SK-N-SH (cell line): ENCODE data around the gene ZNF444. TPM values are rescaled to one million over a fixed set of nuclear protein-coding genes. Genes with fewer than 3 reads are reported as not detected.

ENCODE experiments used
- CTCF ChIA-PET: fragments of 300-600, 350-600 bp; formaldehyde crosslinking; extraction: SDS; loops from one replicate; lab custom pipeline; 2021; lab: Yijun Ruan, JAX
- POLR2A ChIA-PET: fragments of 350-600 bp; sonication (Branson Sonifier 250); formaldehyde crosslinking; extraction: SDS; loops from one replicate; lab custom pipeline; 2020; ENCODE audit warnings: antibody characterized with exemption, inconsistent platforms; lab: Yijun Ruan, JAX
- DNase-seq: peaks from one replicate; pipeline ENCODE4 v3.0.0; 2012
- H2AFZ ChIP-seq: fragments of 200-600 bp; sonication (generic); 2 replicates; pipeline ENCODE4 v1.8.1; 2016; ENCODE audit warnings: antibody characterized with exemption, mild to moderate bottlenecking, low read depth
- H3F3A ChIP-seq: fragments of 200-600 bp; sonication (generic); replicated peaks from 2 replicates; pipeline ENCODE3; 2016; ENCODE audit warnings: antibody characterized with exemption, mild to moderate bottlenecking; ENCODE audit not compliant: insufficient read depth
- H3K27ac ChIP-seq, 2 experiments: fragments of 200-500 bp in 1 of 2; fragments of 200-600 bp in 1 of 2; sonication (Bioruptor generic) in 1 of 2; sonication (generic), shearing (Covaris generic) in 1 of 2; 2 replicates each; pipeline versions ENCODE4 v1.5.1 to v1.6.1; 2014 to 2016; ENCODE audit warnings: low read depth in 2 of 2, inconsistent platforms in 1 of 2, low read length in 1 of 2, mild to moderate bottlenecking in 1 of 2, mixed read lengths in 1 of 2
- H3K27me3 ChIP-seq: fragments of 200-600 bp; sonication (generic), shearing (Covaris generic); 2 replicates; pipeline ENCODE4 v1.6.1; 2016; ENCODE audit warnings: mixed run types; ENCODE audit not compliant: insufficient read depth
- H3K36me3 ChIP-seq, 2 experiments: fragments of 200-500 bp in 1 of 2; fragments of 200-600 bp in 1 of 2; sonication (Bioruptor generic) in 1 of 2; sonication (generic) in 1 of 2; replicated peaks in 1 of 2; 2 replicates each; pipeline versions ENCODE3 to v1.5.1; 2014 to 2016; ENCODE audit warnings: low read length in 1 of 2, mild to moderate bottlenecking in 1 of 2; ENCODE audit not compliant: insufficient read depth in 2 of 2, control insufficient read depth in 1 of 2
- H3K4me1 ChIP-seq, 2 experiments: fragments of 200-500 bp in 1 of 2; fragments of 200-600 bp in 1 of 2; sonication (Bioruptor generic) in 1 of 2; sonication (generic), shearing (Covaris generic) in 1 of 2; 2 replicates each; pipeline versions ENCODE4 v1.5.1 to v1.6.1; 2014 to 2016; ENCODE audit warnings: low read depth in 1 of 2, low read length in 1 of 2, mixed run types in 1 of 2; ENCODE audit not compliant: insufficient read depth in 2 of 2, control insufficient read depth in 1 of 2
- H3K4me2 ChIP-seq: fragments of 200-600 bp; sonication (generic), shearing (Covaris generic); 2 replicates; pipeline ENCODE4 v1.6.1; 2017; ENCODE audit warnings: mixed run types
- H3K4me3 ChIP-seq, 2 experiments: fragments of 200-500 bp in 1 of 2; fragments of 200-600 bp in 1 of 2; sonication (Bioruptor generic) in 1 of 2; sonication (generic), shearing (Covaris generic) in 1 of 2; 2 replicates each; pipeline versions ENCODE4 v1.5.1 to v1.8.1; 2014 to 2016; ENCODE audit warnings: low read depth in 2 of 2, inconsistent platforms in 1 of 2, low read length in 1 of 2, mild to moderate bottlenecking in 1 of 2, mixed read lengths in 1 of 2, moderate library complexity in 1 of 2
- H3K79me2 ChIP-seq: fragments of 200-600 bp; sonication (generic); 2 replicates; pipeline ENCODE4 v1.8.1; 2017; ENCODE audit warnings: mild to moderate bottlenecking; ENCODE audit not compliant: insufficient read depth
- H3K9ac ChIP-seq: fragments of 200-600 bp; sonication (generic); 2 replicates; pipeline ENCODE4 v1.6.1; 2017; ENCODE audit warnings: mixed run types
- H3K9me2 ChIP-seq: fragments of 200-600 bp; sonication (generic); 2 replicates; pipeline ENCODE4 v1.6.1; 2017; ENCODE audit warnings: mixed run types
- H3K9me3 ChIP-seq: fragments of 200-600 bp; sonication (generic); 2 replicates; pipeline ENCODE4 v1.6.1; 2017; ENCODE audit warnings: mixed run types, mild to moderate bottlenecking, moderate library complexity
- H4K20me1 ChIP-seq: fragments of 200-600 bp; sonication (generic); 2 replicates; pipeline ENCODE4 v1.6.1; 2017; ENCODE audit warnings: mild to moderate bottlenecking, mixed run types; ENCODE audit not compliant: insufficient read depth
- CHD2 ChIP-seq: fragments of 150-350 bp; IDR thresholded peaks from 2 replicates; pipeline ENCODE4 v1.6.1; 2018; ENCODE audit warnings: low read length; ENCODE audit not compliant: partially characterized antibody
- EP300 ChIP-seq, 2 experiments: IDR thresholded peaks; 2 replicates each; pipeline versions ENCODE4 v1.4.0 to v1.6.1; 2012; ENCODE audit warnings: borderline replicate concordance in 1 of 2, low read depth in 1 of 2, low read length in 1 of 2
- EZH2phosphoT487 ChIP-seq: fragments of 200-600 bp; sonication (generic); IDR thresholded peaks from 2 replicates; pipeline ENCODE4 v1.6.1; 2017; ENCODE audit warnings: low read depth, mixed run types, mild to moderate bottlenecking, antibody characterized with exemption, moderate library complexity, borderline replicate concordance
- FOSL2 ChIP-seq: IDR thresholded peaks from 2 replicates; pipeline ENCODE4 v1.4.0; 2012; ENCODE audit warnings: low read depth, mild to moderate bottlenecking, moderate library complexity, borderline replicate concordance
- FOXJ3 ChIP-seq: sonication (generic); formaldehyde crosslinking; IDR thresholded peaks from 2 replicates; pipeline ENCODE4 v1.5.1; 2020; ENCODE audit warnings: mild to moderate bottlenecking, missing genetic modification reagents
- MEF2A ChIP-seq: IDR thresholded peaks from 2 replicates; pipeline ENCODE4 v1.4.0; 2012; ENCODE audit warnings: low read depth, borderline replicate concordance
- NFIC ChIP-seq: IDR thresholded peaks from 2 replicates; pipeline ENCODE4 v1.4.0; 2012; ENCODE audit warnings: borderline replicate concordance
- NRF1 ChIP-seq: IDR thresholded peaks from 2 replicates; pipeline ENCODE4 v1.6.1; 2012; ENCODE audit warnings: low read depth, mild to moderate bottlenecking, low read length
- POLR2AphosphoS5 ChIP-seq: IDR thresholded peaks from 2 replicates; pipeline ENCODE4 v1.6.1; 2012; ENCODE audit warnings: low read depth, low read length
- RCOR1 ChIP-seq: fragments of 150-350 bp; IDR thresholded peaks from 2 replicates; pipeline ENCODE4 v1.6.1; 2017; ENCODE audit warnings: antibody characterized with exemption, low read length
- RFX5 ChIP-seq: IDR thresholded peaks from 2 replicates; pipeline ENCODE4 v1.6.1; 2012; ENCODE audit warnings: mild to moderate bottlenecking, improper control_type of control experiment, low read length
- RXRA ChIP-seq: IDR thresholded peaks from 2 replicates; pipeline ENCODE4 v1.4.0; 2012; ENCODE audit warnings: low read depth, mild to moderate bottlenecking, borderline replicate concordance
- WGBS: methylation state at CpG from one replicate; pipeline ENCODE4 v1.1.6; 2017; ENCODE audit warnings: low lambda C conversion rate; 5-methylcytosine and 5-hydroxymethylcytosine counted together
- polyA plus RNA-seq, 3 experiments: library from polyadenylated mRNA; depleted of rRNA; stranded (reverse); fragments of >200 nt; gene quantifications; 2 replicates each; pipeline ENCODE4 v1.2.3, GENCODE V29; 2012
- TF ChIP-seq, protein P1 (sequence below): IDR thresholded peaks from 2 replicates; pipeline ENCODE4 v1.4.0; 2012; ENCODE audit warnings: low read depth, borderline replicate concordance
- TF ChIP-seq, protein P2 (sequence below): fragments of 200-600 bp; sonication (generic); IDR thresholded peaks from 2 replicates; pipeline ENCODE4 v1.6.1; 2017; ENCODE audit warnings: antibody characterized with exemption, mild to moderate bottlenecking, moderate library complexity
- TF ChIP-seq, protein P3 (sequence below): fragments of 150-350 bp; IDR thresholded peaks from 2 replicates; pipeline ENCODE4 v1.6.1; 2016; ENCODE audit warnings: mild to moderate bottlenecking, low read depth, low read length
- TF ChIP-seq, protein P4 (sequence below): fragments of 150-350 bp; IDR thresholded peaks from 2 replicates; pipeline ENCODE4 v1.6.1; 2017; ENCODE audit warnings: antibody characterized with exemption, low read length, low read depth, borderline replicate concordance
- TF ChIP-seq, protein P5 (sequence below): IDR thresholded peaks from 2 replicates; pipeline ENCODE4 v1.4.0; 2012; ENCODE audit warnings: low read depth

The ZNF444 gene
- polyA plus RNA-seq, 1 of the 3 experiments (the other 2 are of a cell fraction): 23.2 TPM

DNA sequence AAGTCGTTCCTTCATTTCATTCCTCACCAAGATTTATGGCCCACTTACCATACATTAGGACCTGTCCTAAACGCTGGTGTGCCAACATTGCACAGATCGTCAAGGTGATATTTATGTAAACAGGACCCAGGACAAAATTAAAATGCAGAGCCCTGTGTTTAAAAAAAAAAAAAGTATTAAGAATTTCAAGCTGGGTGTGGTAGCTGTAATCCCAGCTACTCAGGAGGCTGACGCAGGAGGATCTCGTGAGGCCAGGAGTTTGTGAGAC, 6.5 kb upstream of the ZNF444 start:
- Histone ChIP-seq H3K9ac (no peak overlapping the region), H3K4me1 (peaks cover 0 to 9% of the 10 kb centered on the region in 2 experiments; a peak in 2 of 4 replicates), H2AFZ (no peak overlapping the region), H3K36me3 (no peaks in the 10 kb centered on the region), H4K20me1 (no peaks in the 10 kb centered on the region), H3K27ac (no peak overlapping the region; a peak in 1 of 4 replicates), H3F3A (no peaks in the 10 kb centered on the region), H3K9me3 (no peaks in the 10 kb centered on the region), H3K9me2 (no peaks in the 10 kb centered on the region), H3K4me3 (no peak overlapping the region), H3K27me3 (no peaks in the 10 kb centered on the region), H3K4me2 (no peak overlapping the region), H3K79me2 (no peaks in the 10 kb centered on the region)
- WGBS: 76% methylated on average over 5 of the region's 5 CpGs
- TF ChIP-seq RFX5: no peak
- TF ChIP-seq, protein P1, sequence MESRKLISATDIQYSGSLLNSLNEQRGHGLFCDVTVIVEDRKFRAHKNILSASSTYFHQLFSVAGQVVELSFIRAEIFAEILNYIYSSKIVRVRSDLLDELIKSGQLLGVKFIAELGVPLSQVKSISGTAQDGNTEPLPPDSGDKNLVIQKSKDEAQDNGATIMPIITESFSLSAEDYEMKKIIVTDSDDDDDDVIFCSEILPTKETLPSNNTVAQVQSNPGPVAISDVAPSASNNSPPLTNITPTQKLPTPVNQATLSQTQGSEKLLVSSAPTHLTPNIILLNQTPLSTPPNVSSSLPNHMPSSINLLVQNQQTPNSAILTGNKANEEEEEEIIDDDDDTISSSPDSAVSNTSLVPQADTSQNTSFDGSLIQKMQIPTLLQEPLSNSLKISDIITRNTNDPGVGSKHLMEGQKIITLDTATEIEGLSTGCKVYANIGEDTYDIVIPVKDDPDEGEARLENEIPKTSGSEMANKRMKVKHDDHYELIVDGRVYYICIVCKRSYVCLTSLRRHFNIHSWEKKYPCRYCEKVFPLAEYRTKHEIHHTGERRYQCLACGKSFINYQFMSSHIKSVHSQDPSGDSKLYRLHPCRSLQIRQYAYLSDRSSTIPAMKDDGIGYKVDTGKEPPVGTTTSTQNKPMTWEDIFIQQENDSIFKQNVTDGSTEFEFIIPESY: no peak
- no peak for TF ChIP-seq MEF2A
- TF ChIP-seq, protein P2, sequence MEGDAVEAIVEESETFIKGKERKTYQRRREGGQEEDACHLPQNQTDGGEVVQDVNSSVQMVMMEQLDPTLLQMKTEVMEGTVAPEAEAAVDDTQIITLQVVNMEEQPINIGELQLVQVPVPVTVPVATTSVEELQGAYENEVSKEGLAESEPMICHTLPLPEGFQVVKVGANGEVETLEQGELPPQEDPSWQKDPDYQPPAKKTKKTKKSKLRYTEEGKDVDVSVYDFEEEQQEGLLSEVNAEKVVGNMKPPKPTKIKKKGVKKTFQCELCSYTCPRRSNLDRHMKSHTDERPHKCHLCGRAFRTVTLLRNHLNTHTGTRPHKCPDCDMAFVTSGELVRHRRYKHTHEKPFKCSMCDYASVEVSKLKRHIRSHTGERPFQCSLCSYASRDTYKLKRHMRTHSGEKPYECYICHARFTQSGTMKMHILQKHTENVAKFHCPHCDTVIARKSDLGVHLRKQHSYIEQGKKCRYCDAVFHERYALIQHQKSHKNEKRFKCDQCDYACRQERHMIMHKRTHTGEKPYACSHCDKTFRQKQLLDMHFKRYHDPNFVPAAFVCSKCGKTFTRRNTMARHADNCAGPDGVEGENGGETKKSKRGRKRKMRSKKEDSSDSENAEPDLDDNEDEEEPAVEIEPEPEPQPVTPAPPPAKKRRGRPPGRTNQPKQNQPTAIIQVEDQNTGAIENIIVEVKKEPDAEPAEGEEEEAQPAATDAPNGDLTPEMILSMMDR: no peak
- no peak for TF ChIP-seq EP300 (IDR thresholded peaks at IDR 0.05; ENCODE audit: borderline replicate concordance in 1 of 2, low read depth in 1 of 2, low read length in 1 of 2)
- no peak for TF ChIP-seq CHD2
- TF ChIP-seq, protein P3, sequence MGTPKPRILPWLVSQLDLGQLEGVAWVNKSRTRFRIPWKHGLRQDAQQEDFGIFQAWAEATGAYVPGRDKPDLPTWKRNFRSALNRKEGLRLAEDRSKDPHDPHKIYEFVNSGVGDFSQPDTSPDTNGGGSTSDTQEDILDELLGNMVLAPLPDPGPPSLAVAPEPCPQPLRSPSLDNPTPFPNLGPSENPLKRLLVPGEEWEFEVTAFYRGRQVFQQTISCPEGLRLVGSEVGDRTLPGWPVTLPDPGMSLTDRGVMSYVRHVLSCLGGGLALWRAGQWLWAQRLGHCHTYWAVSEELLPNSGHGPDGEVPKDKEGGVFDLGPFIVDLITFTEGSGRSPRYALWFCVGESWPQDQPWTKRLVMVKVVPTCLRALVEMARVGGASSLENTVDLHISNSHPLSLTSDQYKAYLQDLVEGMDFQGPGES: no peak
- ChIA-PET CTCF (interaction anchor here (1.0 to 4.4 kb wide), 4 partner anchors 10 to 68 kb away, joined by 3 to 12 read pairs (median 3); no protein-coding TSS in a partner anchor), POLR2A (no interaction called here)
- no peak for DNase-seq

DNA sequence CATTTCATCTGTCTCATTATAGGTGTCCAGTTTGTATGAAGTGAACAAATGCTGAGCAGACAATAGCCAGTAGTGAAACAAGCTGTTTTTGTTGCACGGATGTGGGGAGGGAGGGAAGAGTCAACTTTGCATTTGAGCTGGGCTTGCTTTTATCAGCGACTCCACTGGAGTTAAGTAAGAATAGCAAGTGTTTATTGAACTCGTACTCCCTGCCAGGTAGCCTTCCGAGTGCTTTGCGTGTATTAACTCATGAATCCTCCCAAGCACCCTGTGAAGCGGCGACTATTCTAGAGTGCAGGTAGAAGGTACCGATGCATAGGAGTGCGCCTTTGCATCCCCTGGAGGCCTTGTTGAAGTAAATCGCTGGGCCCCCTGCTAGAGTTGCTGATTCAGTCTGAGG, 4.7 kb upstream of the ZNF444 start:
- H2AFZ ChIP-seq: no peak overlapping the region
- POLR2A ChIA-PET: no interaction called here
- TF ChIP-seq CHD2 (no peak), NFIC (no peak), FOSL2 (no peak), FOXJ3 (no peak), POLR2AphosphoS5 (no peak), MEF2A (no peak), RCOR1 (no peak), RXRA (no peak), EZH2phosphoT487 (no peak), NRF1 (no peak)
- TF ChIP-seq, protein P4, sequence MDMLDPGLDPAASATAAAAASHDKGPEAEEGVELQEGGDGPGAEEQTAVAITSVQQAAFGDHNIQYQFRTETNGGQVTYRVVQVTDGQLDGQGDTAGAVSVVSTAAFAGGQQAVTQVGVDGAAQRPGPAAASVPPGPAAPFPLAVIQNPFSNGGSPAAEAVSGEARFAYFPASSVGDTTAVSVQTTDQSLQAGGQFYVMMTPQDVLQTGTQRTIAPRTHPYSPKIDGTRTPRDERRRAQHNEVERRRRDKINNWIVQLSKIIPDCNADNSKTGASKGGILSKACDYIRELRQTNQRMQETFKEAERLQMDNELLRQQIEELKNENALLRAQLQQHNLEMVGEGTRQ: no peak
- TF ChIP-seq, protein P5, sequence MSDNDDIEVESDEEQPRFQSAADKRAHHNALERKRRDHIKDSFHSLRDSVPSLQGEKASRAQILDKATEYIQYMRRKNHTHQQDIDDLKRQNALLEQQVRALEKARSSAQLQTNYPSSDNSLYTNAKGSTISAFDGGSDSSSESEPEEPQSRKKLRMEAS: no peak
- TF ChIP-seq, protein P1: no peak

More for the DNA sequence above, 4.7 kb upstream of the ZNF444 start:
- Histone ChIP-seq H3F3A (no peaks in the 10 kb centered on the region), H3K9ac (no peak overlapping the region), H3K9me3 (no peaks in the 10 kb centered on the region), H4K20me1 (no peaks in the 10 kb centered on the region), H3K9me2 (no peaks in the 10 kb centered on the region), H3K27ac (no peak overlapping the region), H3K4me2 (no peak overlapping the region), H3K79me2 (no peaks in the 10 kb centered on the region), H3K36me3 (no peaks in the 10 kb centered on the region), H3K27me3 (no peaks in the 10 kb centered on the region), H3K4me3 (no peak overlapping the region), H3K4me1 (peaks cover 7 to 16% of the 10 kb centered on the region in 2 experiments)
- WGBS: 92% methylated on average over 10 of the region's 10 CpGs
- no peak for DNase-seq
- CTCF ChIA-PET: interaction anchor here (0.6 to 1.4 kb wide), 2 partner anchors 60 to 70 kb away, joined by 4 to 5 read pairs; no protein-coding TSS in a partner anchor
